Left colon (tissue), 2 donors: Measurements from ENCODE around the gene MRPS7. TPM values are rescaled to one million over a fixed set of nuclear protein-coding genes. Genes with fewer than 3 reads are reported as not detected.
"Not testable (repeated sequence)": the region's sequence is repeated elsewhere in the genome, so short reads cannot be mapped to it uniquely, and the experiment has no call there.

Source experiments
- ATAC-seq: fragments of 200-7000 bp; cut with Tn5 transposase; one replicate; pipeline ENCODE4 v1.9.1; 2020; ENCODE audit warnings: mild to moderate bottlenecking, moderate library complexity
- DNase-seq, 2 donors: peaks; one replicate each; pipeline ENCODE4 v3.0.0-alpha.2; 2020
- intact Hi-C, 2 donors: fragments of 100-400 bp; cut with DNase I in 1 of 2; cut with micrococcal nuclease in 1 of 2; formaldehyde crosslinking; loops; one replicate each; pipeline versions ENCODE4 v1.11.2 to v1.14.0; 2022; cut with DNase I, micrococcal nuclease
- total RNA-seq, 2 donors: library from RNA; stranded (reverse); fragmentation: NEBNext Ultra II Directional; extraction: Animal tissue kit (Norgen Biotek cat#: 25700); gene quantifications; one replicate each; pipeline ENCODE4 v1.2.1, GENCODE V29; 2021
- donor health status: DM: no; HTN: no; CAD: no.
- donor health status: DM: yes; HTN: yes; CAD: no.

Gene MRPS7
- total RNA-seq, 2 donors from 2014 or later = 48.1 to 66.9 TPM

GRCh38 chr17:75267411-75268232 is 5.9 kb downstream of the MRPS7 start:
- intact Hi-C loops = no loop called here
- DNase-seq = peak; percentile 66 to 72
- ATAC-seq = peak; percentile 47

- intact Hi-C loops = no loop called here
- ATAC-seq = no peak
Measured at GRCh38 chr17:75269844-75270217, 8.2 kb downstream of the MRPS7 start.

DNA sequence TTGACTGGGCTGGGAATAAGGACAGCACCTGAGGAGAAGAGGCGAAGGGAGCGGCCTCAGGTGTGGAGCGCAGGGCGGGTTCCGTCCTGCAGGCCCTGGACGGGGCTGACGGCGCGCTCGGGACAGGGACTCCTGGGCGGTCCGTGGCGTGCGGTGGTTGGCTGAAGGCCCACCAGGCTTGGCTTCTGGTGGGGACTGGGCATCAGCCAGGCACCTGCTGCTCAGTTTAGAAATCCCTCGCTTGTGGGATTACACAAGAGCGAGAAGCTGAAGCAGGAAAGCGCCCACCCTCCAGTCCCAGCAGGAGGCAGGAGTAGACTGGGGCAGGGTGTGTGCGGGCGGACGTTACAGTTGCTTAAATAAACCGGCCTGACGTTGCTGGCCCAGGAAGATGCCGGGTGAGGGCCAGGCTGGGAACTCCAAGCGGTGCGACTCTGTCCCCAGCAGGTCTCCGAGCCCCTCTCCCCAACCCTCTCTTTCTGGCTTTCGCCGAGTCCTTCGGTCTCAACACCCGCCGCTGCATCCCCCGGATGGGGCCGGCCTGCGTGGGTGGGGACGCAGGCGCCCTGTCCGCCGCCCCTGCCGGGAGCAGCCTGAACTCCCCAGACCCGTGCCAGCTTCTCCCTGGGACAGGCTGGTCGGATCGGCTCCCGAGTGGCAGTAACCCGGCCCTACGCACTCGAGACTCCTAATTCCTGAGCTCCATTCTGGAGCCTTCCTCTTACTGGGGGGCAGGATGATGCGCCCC is 8.7 kb downstream of the MRPS7 start:
- intact Hi-C loops = no loop called here
- DNase-seq (peak; percentile 75 to 78), ATAC-seq (peak; percentile 62)

More at GRCh38 chr17:75269844-75270217, 8.2 kb downstream of the MRPS7 start:
- DNase-seq = no peak

GRCh38 chr17:75270966-75271232 is 9.2 kb downstream of the MRPS7 start, which contains the start of gene MIF4GD:
TSS of gene MIF4GD (minus strand) at chr17:75271231. CDS start at chr17:75270195, 1,036 bp downstream.
- intact Hi-C loops = no loop called here
- ATAC-seq (no peak), DNase-seq (no peak)

DNA sequence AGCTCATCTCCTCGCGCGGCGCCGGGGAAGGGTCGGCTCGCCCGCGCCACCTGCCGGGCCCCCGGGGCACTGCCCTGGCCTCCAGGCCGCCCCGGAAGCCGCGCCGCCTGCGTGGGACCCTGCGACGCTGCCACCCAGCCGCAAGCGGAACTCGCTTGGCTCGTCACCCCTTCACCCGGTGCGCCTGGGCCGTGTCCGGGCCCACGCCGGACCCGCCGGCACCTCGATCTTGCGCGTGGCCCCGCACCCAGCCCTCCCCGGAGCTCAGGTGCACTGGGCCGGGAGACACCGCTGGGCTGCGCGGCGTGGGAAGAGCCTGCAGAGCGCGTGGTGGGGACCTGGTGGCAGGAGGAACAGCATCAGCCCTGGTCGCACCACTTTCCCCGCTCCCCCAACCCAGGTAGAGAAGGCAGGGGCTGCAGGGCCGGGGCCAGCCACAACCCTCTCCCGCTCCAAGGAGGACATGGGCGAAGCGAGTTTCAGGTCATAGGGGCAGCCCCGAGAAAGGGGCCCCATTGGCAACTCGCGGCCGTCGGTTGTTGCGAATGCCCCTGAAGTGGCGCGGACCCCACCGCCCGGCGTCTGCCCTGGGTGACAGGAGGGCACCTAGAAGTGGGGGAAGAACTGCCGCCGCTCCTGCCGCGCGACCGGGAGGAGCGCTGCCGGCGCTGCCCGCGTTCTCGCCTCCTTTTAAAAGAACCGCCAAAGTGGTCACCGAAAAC is 9.7 kb downstream of the MRPS7 start:
- intact Hi-C loops = no loop called here
- peak; percentile 68 to 85 for DNase-seq
- peak; percentile 71 for ATAC-seq

- intact Hi-C loops = no loop called here
- ATAC-seq (no peak), DNase-seq (peak in 1 of 2 donors; percentile 44)
Measured at GRCh38 chr17:75271955-75272847, 10.5 kb downstream of the MRPS7 start.

DNA sequence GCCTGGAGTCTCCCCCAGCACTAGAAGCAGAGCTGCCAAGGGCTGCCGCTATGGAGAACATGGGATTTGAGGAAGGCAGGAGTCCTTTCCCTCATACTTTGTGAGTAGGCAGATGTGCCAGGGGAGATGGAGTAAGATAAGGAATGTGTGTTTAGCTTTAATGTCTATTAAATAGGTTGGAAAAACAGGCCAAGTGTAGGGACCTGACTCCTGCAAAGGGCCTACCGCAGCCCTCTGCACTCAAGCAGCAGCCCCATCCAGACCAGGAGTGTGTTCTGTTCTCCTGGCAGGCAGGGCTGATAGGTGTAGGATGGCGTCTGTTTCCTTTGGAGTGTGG is 11.1 kb downstream of the MRPS7 start:
- no peak for ATAC-seq
- intact Hi-C loops = no loop called here

DNA sequence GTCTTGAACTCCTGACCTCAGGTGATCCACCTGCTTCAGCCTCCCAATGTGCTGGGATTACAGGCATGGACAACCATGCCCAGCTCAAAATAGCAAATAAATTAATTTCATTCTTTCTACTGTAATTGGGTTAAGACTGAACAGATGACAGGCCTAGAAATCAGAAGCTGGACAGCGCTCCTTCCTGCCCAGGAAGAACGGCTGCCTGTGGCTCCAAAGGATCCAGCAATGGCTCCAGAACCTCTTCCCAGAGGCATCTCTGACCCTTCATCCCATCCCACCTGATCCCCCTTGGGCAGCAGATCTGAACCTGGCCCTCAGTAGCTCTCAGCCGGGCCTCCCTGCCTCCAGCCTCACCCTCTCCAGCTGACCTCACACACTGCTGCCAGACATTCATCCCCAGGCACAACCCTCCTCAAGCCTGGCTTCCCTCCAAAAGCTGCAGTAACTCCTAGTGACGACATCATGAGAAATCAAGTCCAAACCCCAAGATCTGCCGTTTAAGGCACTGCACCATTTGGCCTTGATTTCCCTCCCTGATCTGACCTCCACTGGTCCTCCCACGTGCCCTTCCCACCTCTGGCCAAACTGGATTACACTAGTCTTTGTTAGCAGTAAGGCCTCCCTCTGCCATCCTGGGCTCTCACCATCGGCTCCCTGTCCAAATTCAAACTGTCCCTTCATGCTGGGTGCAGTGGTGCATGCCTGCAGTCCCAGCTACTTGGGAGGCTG is 12.5 kb downstream of the MRPS7 start:
- ATAC-seq = no peak
- intact Hi-C loops = no loop called here
- DNase-seq = no peak

More for the DNA sequence above, 11.1 kb downstream of the MRPS7 start:
- no peak for DNase-seq

GRCh38 chr17:75277664-75278071 is 16.0 kb downstream of the MRPS7 start:
- DNase-seq = no peak
- no peak for ATAC-seq
- intact Hi-C loops = no loop called here

DNA sequence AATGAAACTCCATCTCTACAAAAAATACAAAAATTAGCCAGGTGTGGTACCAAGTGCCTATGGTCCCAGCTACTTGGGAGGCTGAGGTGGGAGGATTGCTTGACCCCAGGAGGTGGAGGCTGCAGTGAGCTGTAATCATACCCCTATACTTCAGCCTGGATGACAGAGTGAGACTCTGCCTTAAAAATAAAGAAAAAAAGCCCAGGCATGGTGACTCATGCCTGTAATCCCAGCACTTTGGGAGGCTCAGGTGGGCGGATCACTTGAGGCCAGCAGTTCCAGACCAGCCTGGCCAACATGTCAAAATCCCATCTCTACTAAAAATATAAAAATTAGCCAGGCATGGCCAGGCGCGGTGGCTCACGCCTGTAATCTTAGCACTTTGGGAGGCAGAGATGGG is 18.5 kb downstream of the MRPS7 start:
- intact Hi-C loops, ATAC-seq, DNase-seq: not testable (repeated sequence)

DNA sequence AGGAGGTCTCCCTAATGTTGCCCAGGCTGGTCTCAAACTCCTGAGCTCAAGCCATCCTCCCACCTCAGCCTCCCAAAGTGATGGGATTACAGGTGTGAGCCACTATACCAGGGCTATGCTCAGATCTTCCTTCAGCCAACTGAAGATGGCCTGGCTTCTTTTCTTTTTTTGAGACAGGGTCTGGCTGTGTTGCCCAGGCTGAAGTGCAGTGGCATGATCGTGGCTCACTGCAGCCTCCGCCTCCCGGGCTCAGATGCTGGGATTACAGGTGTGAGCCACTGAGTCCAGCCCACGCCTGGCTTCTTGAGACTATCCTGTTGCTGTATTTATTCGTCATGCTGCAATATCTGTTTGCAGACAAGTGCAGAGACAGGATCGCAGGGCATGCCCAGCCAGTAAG is 23.4 kb downstream of the MRPS7 start:
- DNase-seq (no peak), ATAC-seq (no peak)
- intact Hi-C loops = no loop called here

DNA sequence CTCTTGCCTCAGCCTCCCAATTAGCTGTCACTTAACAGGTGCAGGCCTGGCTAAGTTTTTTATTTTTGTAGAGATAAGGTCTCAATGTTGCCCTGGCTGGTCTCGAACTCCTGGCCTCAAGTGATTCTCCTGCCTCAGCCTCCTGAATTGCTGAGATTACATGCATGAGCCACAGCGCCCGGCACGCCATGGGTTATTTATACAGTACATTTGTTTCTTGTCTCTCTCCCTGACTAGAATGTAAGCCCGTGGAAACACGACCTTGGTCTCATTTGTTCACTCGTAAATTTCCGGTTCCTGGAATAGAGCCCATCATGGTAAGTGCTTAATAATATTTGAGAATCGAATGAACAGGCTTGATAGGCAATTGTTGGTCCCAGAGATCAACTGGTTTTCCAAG is 25.5 kb downstream of the MRPS7 start:
- DNase-seq (no peak), ATAC-seq (no peak)
- intact Hi-C loops = no loop called here

DNA sequence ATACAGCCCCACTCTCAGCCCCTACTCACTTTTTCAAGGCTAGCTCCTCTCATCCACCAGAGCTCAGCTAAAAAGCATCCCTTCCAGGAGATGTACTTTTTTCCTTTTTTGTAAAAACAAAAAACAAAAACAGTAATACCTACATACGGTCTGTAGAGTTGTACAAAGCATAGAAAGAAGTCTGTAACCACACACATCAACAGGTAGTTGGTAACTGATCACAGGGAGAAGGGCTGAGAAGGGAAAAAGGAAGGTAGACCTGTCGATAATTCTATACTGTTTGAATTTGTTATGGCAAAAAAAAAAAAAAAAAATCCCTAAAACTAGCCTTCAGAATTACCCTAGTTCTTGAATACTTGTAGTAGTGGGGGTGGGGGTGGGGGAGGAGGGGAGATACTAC is 26.7 kb downstream of the MRPS7 start:
- intact Hi-C loops = no loop called here
- ATAC-seq (no peak), DNase-seq (no peak)

DNA sequence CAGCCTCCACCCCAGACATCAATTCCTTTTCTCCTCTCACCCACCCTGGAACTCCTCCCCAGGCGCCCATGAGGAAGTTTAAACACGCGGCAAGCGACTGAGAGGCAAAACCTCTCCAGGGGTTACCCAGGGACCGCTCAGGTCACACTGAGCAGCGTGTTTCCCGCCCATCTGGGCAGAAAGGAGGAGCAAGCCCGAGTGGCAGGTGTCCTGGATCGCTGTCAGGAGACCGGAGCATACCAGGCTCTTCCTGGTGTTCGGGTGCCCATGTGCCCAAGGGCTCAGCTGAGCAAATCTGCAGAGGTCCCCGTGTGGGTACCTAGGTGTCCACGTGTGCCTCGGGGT is 27.1 kb downstream of the MRPS7 start:
- DNase-seq = peak; percentile 66 to 67

DNA sequence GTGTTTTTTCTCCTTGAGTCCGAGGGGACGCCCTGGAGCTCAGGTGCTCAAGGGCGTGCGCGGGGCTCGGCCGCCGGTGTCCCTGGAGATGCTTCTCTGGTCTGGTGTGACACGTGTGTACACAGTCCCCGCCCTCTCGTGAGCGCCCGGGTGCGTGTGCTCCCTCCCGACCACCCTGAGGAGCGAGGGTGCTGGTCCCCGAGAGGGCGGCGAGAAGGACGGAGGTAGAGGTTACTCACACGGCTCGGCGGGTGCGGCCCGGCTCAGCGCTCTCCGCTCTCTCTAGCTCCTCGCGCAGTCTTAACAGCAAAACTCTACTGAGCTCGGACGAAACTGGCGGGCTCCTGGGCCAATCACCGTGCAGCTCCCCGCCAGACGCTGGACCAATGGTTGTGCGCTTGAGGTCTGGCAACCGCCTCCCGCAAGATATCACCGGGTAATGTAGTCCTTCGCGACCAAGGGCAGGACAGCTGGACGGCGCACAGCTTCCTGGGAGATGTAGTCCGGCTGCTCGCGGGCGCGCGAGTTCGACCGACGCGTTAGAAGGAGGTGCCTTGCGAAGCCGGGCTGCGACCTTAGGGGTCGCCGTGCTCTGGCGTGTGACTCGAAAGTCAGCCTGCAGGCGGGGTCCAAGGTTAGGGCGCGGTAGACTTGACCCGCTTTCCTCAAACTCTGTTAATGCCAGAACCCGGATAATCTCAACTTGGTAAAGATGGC is 27.6 kb downstream of the MRPS7 start, which contains the start of gene SLC25A19:
Gene SLC25A19, minus strand, starts transcription at position 319 of the 717 bp plus-strand sequence. CDS start 2,669 bp downstream, outside the sequence.
- ATAC-seq (peak; percentile 94), DNase-seq (peak; percentile 96 to 99)
- intact Hi-C loops = no loop called here

More for the DNA sequence above, 27.1 kb downstream of the MRPS7 start:
- ATAC-seq = peak; percentile 61
- intact Hi-C loops = no loop called here

- DNase-seq (peak; percentile 74 to 77), ATAC-seq (peak; percentile 58)
- intact Hi-C loops = no loop called here
Measured at GRCh38 chr17:75289832-75290337, 28.2 kb downstream of the MRPS7 start.

GRCh38 chr17:75292810-75293448 is 31.2 kb downstream of the MRPS7 start:
- intact Hi-C loops, ATAC-seq, DNase-seq: not testable (repeated sequence)
